Loucy (cell line): ENCODE data around the gene RBM14.

Experiments used
- H2AFZ ChIP-seq: fragments of 200-600 bp; sonication (generic); 2 replicates; pipeline ENCODE4 v1.6.0; 2016; ENCODE audit warnings: antibody characterized with exemption, mild to moderate bottlenecking, low read length, moderate library complexity
- H3F3A ChIP-seq: fragments of 200-600 bp; 2 replicates; pipeline ENCODE4 v1.6.0; 2016; ENCODE audit warnings: antibody characterized with exemption, low read depth, mild to moderate bottlenecking
- H3K27me3 ChIP-seq: fragments of 200-600 bp; sonication (generic); 2 replicates; pipeline ENCODE4 v1.6.1; 2014; ENCODE audit warnings: low read length, mild to moderate bottlenecking; ENCODE audit not compliant: insufficient read depth, poor library complexity, severe bottlenecking
- H3K36me3 ChIP-seq: fragments of 200-600 bp; sonication (generic); 2 replicates; pipeline ENCODE4 v1.6.1; 2016; ENCODE audit warnings: low read length; ENCODE audit not compliant: insufficient read depth
- H3K4me1 ChIP-seq: fragments of 200-600 bp; sonication (generic); 2 replicates; pipeline ENCODE4 v1.5.1; 2014; ENCODE audit warnings: low read length, mild to moderate bottlenecking; ENCODE audit not compliant: insufficient read depth, poor library complexity, severe bottlenecking
- H3K4me2 ChIP-seq: fragments of 200-600 bp; sonication (generic); 2 replicates; pipeline ENCODE4 v1.6.0; 2014; ENCODE audit warnings: antibody characterized with exemption, low read length, low read depth, mild to moderate bottlenecking; ENCODE audit not compliant: poor library complexity, severe bottlenecking
- H3K4me3 ChIP-seq: fragments of 200-600 bp; sonication (generic); 2 replicates; pipeline ENCODE4 v1.5.1; 2014; ENCODE audit warnings: low read length, mild to moderate bottlenecking, mixed read lengths; ENCODE audit not compliant: poor library complexity, severe bottlenecking
- H3K79me2 ChIP-seq: fragments of 200-600 bp; sonication (generic); 2 replicates; pipeline ENCODE4 v1.6.1; 2014; ENCODE audit warnings: low read length; ENCODE audit not compliant: insufficient read depth
- H3K9ac ChIP-seq: fragments of 200-600 bp; sonication (generic); 2 replicates; pipeline ENCODE4 v1.6.0; 2014; ENCODE audit warnings: mild to moderate bottlenecking, low read depth, low read length, moderate library complexity; ENCODE audit not compliant: poor library complexity, severe bottlenecking
- H3K9me2 ChIP-seq: fragments of 200-600 bp; sonication (generic); replicated peaks from 2 replicates; pipeline ENCODE4 v1.6.1; 2016; ENCODE audit warnings: low read depth, low read length, mixed read lengths
- H3K9me3 ChIP-seq: fragments of 200-600 bp; sonication (generic); 2 replicates; pipeline ENCODE4 v1.6.1; 2014; ENCODE audit warnings: mild to moderate bottlenecking, antibody characterized with exemption, low read length, low read depth; ENCODE audit not compliant: insufficient read depth
- H4K20me1 ChIP-seq: fragments of 200-600 bp; sonication (generic); 2 replicates; pipeline ENCODE4 v1.6.0; 2014; ENCODE audit warnings: antibody characterized with exemption, low read length, mild to moderate bottlenecking; ENCODE audit not compliant: insufficient read depth, poor library complexity, severe bottlenecking
- CTCF ChIP-seq: fragments of 200-600 bp; sonication (generic); conservative IDR thresholded peaks from 2 replicates; pipeline ENCODE4 v1.5.1; 2014; ENCODE audit warnings: mild to moderate bottlenecking, antibody characterized with exemption, low read length
- EZH2phosphoT487 ChIP-seq: fragments of 200-600 bp; IDR thresholded peaks from 2 replicates; pipeline ENCODE4 v1.6.1; 2018; ENCODE audit warnings: antibody characterized with exemption, mild to moderate bottlenecking, moderate library complexity, borderline replicate concordance

The RBM14 gene

GRCh38 chr11:66614073-66614472 is 2.4 kb upstream of the RBM14 start:
- 0 out of 2 replicates have a peak, but pooled peaks cover 5% of the 10 kb centered on the region for H3K36me3 ChIP-seq
- peaks cover 42% of the 10 kb centered on the region for H3K79me2 ChIP-seq
- H3K4me3 ChIP-seq: no peak overlapping the region
- TF ChIP-seq EZH2phosphoT487: no peak
- TF ChIP-seq CTCF: no peak
- H3K4me1 ChIP-seq: peaks cover 25% of the 10 kb centered on the region
- H3K9me3 ChIP-seq: no peaks in the 10 kb centered on the region
- no peaks in the 10 kb centered on the region for H3K9me2 ChIP-seq
- peaks cover 25% of the 10 kb centered on the region for H4K20me1 ChIP-seq
- H3F3A ChIP-seq: no peaks in the 10 kb centered on the region; the same call in 1 of the 2 replicates
- no peak overlapping the region for H3K4me2 ChIP-seq
- H3K27me3 ChIP-seq: peaks cover 7% of the 10 kb centered on the region
- H2AFZ ChIP-seq: no peak overlapping the region
- no peak overlapping the region for H3K9ac ChIP-seq

GRCh38 chr11:66617155-66617834 is 865 bp downstream of the RBM14 start:
- Histone ChIP-seq H3K9ac (peak overlapping the region; percentile 99), H3K4me2 (peak overlapping the region; percentile 100), H3F3A (no peaks in the 10 kb centered on the region; the same call in 1 of the 2 replicates), H3K9me2 (no peaks in the 10 kb centered on the region), H2AFZ (no peak overlapping the region), H3K4me1 (peaks cover 35% of the 10 kb centered on the region), H4K20me1 (peaks cover 57% of the 10 kb centered on the region), H3K27me3 (peaks cover 7% of the 10 kb centered on the region), H3K4me3 (peak overlapping the region; percentile 97), H3K36me3 (peaks cover 11% of the 10 kb centered on the region; the same call in 1 of the 2 replicates), H3K9me3 (no peaks in the 10 kb centered on the region), H3K79me2 (peaks cover 74% of the 10 kb centered on the region)
- TF ChIP-seq CTCF (no peak), EZH2phosphoT487 (no peak)

GRCh38 chr11:66619080-66619554 is 2.7 kb downstream of the RBM14 start:
- H3K4me2 ChIP-seq: peak overlapping the region; percentile 100
- peak overlapping the region; percentile 97 for H3K4me3 ChIP-seq
- no peak overlapping the region for H2AFZ ChIP-seq
- H3K79me2 ChIP-seq: peaks cover 92% of the 10 kb centered on the region
- H3K9me2 ChIP-seq: no peaks in the 10 kb centered on the region
- H3K27me3 ChIP-seq: peaks cover 7% of the 10 kb centered on the region
- TF ChIP-seq CTCF (no peak), EZH2phosphoT487 (no peak)
- H4K20me1 ChIP-seq: peaks cover 75% of the 10 kb centered on the region
- peaks cover 29% of the 10 kb centered on the region; the same call in 1 of the 2 replicates for H3K36me3 ChIP-seq
- peak overlapping the region; percentile 99 for H3K9ac ChIP-seq
- H3K9me3 ChIP-seq: no peaks in the 10 kb centered on the region
- H3F3A ChIP-seq: no peaks in the 10 kb centered on the region; the same call in 1 of the 2 replicates
- peaks cover 50% of the 10 kb centered on the region for H3K4me1 ChIP-seq
